Erythroblast (primary cell): ENCODE data around the gene RAB34.
A peak's percentile ranks its signal among the peaks of the same experiment; 100 is the strongest.
"Not testable (repeated sequence)": the region's sequence is repeated elsewhere in the genome, so short reads cannot be mapped to it uniquely, and the experiment has no call there.

Experiments used
- DNase-seq, 2 experiments: peaks; one replicate each; lab custom pipeline; 2025; lab: John Stamatoyannopoulos, UW
- GATA1 ChIP-seq: IDR thresholded peaks from 2 replicates; pipeline ENCODE4 v1.6.1; 2011; ENCODE audit warnings: low read depth, mild to moderate bottlenecking, control low read depth, low read length, moderate library complexity
- POLR2A ChIP-seq: IDR thresholded peaks from 2 replicates; pipeline ENCODE4 v1.6.1; 2011; ENCODE audit warnings: mild to moderate bottlenecking, low read length

RAB34 gene

GRCh38 chr17:28741358-28742349, 24.0 kb upstream of the RAB34 start:
- TF ChIP-seq GATA1 (no peak), POLR2A (no peak)
- peak; percentile 44 to 63 for DNase-seq

- DNase-seq: no peak
- TF ChIP-seq GATA1: no peak
- TF ChIP-seq POLR2A: no peak
These were observed 23.0 kb upstream of the RAB34 start for GRCh38 chr17:28740406-28741357.

GRCh38 chr17:28738680-28739384, 21.2 kb upstream of the RAB34 start:
- no peak for TF ChIP-seq POLR2A
- TF ChIP-seq GATA1: no peak
- DNase-seq: no peak

- TF ChIP-seq GATA1 (no peak), POLR2A (no peak)
- DNase-seq: peak in 1 of 2 experiments; percentile 44
These were observed 20.4 kb upstream of the RAB34 start for GRCh38 chr17:28737770-28738679.

GRCh38 chr17:28737316-28737715, 19.6 kb upstream of the RAB34 start:
- TF ChIP-seq POLR2A: no peak
- TF ChIP-seq GATA1: no peak

GRCh38 chr17:28735913-28736769, 18.5 kb upstream of the RAB34 start:
- not testable (repeated sequence) for DNase-seq

More at GRCh38 chr17:28737316-28737715, 19.6 kb upstream of the RAB34 start:
- no peak for DNase-seq

- peak; percentile 89 for DNase-seq
- TF ChIP-seq GATA1: peak; percentile 52
- no peak for TF ChIP-seq POLR2A
These were observed 17.6 kb upstream of the RAB34 start for GRCh38 chr17:28735242-28735722.

GRCh38 chr17:28734712-28735241, 17.1 kb upstream of the RAB34 start:
- no peak for DNase-seq
- TF ChIP-seq GATA1 (no peak), POLR2A (no peak)

GRCh38 chr17:28733346-28733745, 15.7 kb upstream of the RAB34 start:
- DNase-seq: no peak
- TF ChIP-seq GATA1 (no peak), POLR2A (no peak)

- no peak for DNase-seq
- no peak for TF ChIP-seq POLR2A
- TF ChIP-seq GATA1: no peak
These were observed 12.3 kb upstream of the RAB34 start for GRCh38 chr17:28729950-28730330.

- TF ChIP-seq POLR2A (peak; percentile 65), GATA1 (no peak)
- DNase-seq: peak; percentile 92 to 96
These were observed 10.9 kb upstream of the RAB34 start, which contains the start of gene NEK8 for GRCh38 chr17:28728364-28729200. TSS of gene NEK8 (plus strand) at chr17:28728788. CDS start at chr17:28728814, 26 bp downstream.
